ENCODE results near the gene DIS3L2. TPM values are rescaled to one million over a fixed set of nuclear protein-coding genes. Genes with fewer than 3 reads are reported as not detected.
"Not testable (repeated sequence)": the region's sequence is repeated elsewhere in the genome, so short reads cannot be mapped to it uniquely, and the experiment has no call there.

DIS3L2 gene
- total RNA-seq, 4 donors from 2014 or later: 40.6 to 105 (median 43.9) TPM

DNA sequence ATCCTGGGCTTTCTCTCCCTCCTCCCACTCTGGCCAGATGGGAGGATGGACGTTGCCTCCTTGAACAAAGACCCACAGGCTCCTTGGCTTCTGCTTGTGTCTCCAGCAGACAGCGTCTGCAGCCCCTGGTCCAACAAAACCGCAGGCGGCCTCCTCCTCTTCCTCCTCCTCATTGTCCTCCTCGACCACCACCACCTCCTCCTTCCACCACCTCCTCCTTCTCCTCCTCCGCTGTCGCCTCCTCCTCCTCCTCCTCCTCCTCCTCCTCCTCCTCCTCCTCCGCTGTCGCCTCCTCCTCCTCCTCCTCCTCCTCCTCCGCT lies 371.4 kb downstream of the DIS3L2 start:
- Histone ChIP-seq H3K4me3 (no peak overlapping the region), H3K27ac (no peak overlapping the region), H3K36me3 (peaks cover 32% of the 10 kb centered on the region), H3K27me3 (no peaks in the 10 kb centered on the region), H3K4me1 (no peaks in the 10 kb centered on the region), H3K9me3 (no peaks in the 10 kb centered on the region)
- TF ChIP-seq EP300 (IDR thresholded peaks at IDR 0.05): no peak
- TF ChIP-seq POLR2A (IDR thresholded peaks at IDR 0.05): no peak
- TF ChIP-seq, protein P1, sequence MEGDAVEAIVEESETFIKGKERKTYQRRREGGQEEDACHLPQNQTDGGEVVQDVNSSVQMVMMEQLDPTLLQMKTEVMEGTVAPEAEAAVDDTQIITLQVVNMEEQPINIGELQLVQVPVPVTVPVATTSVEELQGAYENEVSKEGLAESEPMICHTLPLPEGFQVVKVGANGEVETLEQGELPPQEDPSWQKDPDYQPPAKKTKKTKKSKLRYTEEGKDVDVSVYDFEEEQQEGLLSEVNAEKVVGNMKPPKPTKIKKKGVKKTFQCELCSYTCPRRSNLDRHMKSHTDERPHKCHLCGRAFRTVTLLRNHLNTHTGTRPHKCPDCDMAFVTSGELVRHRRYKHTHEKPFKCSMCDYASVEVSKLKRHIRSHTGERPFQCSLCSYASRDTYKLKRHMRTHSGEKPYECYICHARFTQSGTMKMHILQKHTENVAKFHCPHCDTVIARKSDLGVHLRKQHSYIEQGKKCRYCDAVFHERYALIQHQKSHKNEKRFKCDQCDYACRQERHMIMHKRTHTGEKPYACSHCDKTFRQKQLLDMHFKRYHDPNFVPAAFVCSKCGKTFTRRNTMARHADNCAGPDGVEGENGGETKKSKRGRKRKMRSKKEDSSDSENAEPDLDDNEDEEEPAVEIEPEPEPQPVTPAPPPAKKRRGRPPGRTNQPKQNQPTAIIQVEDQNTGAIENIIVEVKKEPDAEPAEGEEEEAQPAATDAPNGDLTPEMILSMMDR (IDR thresholded peaks at IDR 0.05): no peak
- TF ChIP-seq POLR2AphosphoS5 (IDR thresholded peaks at IDR 0.05): no peak
- peak in 1 of 2 donors; percentile 40 for DNase-seq (ENCODE audit: low spot score in 2 of 2)
- 89% methylated on average over 10 of the region's 10 CpGs for WGBS

DNA sequence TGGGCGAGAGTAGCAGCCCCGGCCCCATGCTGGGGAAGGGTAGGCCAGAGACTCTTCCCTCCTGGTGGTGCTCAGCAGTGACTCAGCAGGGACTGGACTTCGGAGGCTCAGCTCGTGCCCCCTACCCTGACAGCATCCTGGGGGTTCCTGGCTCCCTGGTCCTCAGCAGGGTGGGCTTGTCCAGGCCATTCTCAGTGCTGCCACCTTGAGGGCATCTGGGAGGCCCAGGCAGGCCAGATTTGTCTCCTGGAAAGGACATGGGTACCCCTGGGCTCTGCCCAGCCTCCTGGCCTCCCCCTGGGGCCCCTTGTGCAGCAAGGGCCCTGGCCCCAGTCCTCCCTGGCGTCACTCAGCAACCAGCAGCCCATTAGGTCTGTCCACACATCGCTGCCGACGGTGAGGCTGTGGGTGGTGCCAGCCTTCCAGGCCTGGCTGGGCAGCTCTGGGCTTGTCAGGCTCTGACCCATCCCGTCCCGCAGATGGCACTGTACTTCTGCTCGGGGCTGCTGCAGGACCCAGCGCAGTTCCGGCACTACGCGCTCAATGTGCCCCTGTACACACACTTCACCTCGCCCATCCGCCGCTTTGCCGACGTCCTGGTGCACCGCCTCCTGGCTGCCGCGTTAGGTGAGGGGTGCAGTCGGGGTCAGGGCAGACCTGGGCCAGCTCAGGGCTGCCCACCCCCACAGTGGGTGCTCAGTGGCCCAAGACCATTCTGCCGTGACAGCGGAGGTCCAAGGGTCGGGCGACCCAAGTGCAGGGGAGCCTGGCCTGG lies 372.0 kb downstream of the DIS3L2 start:
- Histone ChIP-seq H3K9me3 (no peaks in the 10 kb centered on the region), H3K4me3 (no peak overlapping the region), H3K27me3 (no peaks in the 10 kb centered on the region), H3K36me3 (peaks cover 32% of the 10 kb centered on the region), H3K4me1 (no peaks in the 10 kb centered on the region), H3K27ac (no peak overlapping the region)
- TF ChIP-seq POLR2A (IDR thresholded peaks at IDR 0.05): no peak
- TF ChIP-seq, protein P1 (IDR thresholded peaks at IDR 0.05): no peak
- 96% methylated on average over 14 of the region's 28 CpGs for WGBS
- peak; percentile 55 to 67 for DNase-seq (ENCODE audit: low spot score in 2 of 2)

DNA sequence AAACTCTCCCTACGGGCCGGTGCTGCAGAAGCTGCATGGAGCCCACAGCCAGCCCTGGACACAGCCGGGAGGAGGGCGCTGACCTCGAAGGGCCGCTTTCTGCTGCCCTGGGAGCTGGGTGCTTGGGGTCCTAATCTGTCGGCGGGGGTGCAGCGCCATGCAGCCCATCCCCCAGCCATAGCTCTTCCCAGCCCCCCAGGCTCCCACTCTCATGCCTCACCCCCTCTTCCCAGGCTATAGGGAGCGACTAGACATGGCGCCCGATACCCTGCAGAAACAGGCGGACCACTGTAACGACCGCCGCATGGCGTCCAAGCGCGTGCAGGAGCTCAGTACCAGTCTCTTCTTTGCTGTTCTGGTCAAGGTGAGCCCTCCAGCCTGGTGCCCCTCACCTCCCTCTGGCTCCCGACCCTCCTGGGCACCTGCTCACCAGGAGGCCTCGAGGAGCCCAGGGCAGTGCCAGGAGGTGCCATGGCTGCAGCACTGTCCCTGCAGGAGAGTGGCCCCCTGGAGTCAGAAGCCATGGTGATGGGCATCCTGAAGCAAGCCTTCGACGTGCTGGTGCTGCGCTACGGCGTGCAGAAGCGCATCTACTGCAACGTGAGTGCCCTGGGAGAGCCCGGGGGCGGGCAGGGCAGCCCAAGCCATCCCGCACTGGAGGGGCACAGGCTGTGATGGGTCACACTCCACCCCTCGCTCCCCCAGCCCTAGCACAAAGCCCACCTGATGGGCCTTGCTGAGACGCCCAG lies 372.8 kb downstream of the DIS3L2 start:
- H3K27ac ChIP-seq, H3K4me1 ChIP-seq, H3K4me3 ChIP-seq, H3K27me3 ChIP-seq, H3K9me3 ChIP-seq: not testable (repeated sequence)
- DNase-seq (ENCODE audit: low spot score in 2 of 2): peak in 1 of 2 donors; percentile 37
- H3K36me3 ChIP-seq: peaks cover 32% of the 10 kb centered on the region
- 95% methylated on average over 4 of the region's 33 CpGs for WGBS

DNA sequence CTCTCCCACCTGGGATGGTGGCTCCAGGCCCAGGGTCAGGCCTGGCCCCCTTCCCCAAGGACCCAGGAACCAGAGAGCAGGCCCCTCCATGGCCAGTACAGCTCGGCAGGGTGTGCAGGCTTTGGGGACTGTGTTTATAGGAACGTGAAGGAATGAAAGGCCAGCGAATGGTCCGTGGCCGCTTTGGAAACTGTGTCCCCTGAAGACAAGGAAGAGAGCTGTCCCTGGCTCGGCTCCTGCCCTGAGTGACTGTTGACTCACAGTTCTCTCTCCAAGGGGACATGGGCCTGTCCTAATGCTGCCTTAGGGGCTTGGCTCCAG lies 373.3 kb downstream of the DIS3L2 start:
- not testable (repeated sequence) for H3K4me1 ChIP-seq; DNase-seq (ENCODE audit: low spot score in 2 of 2)
- H3K36me3 ChIP-seq: peaks cover 32% of the 10 kb centered on the region

DNA sequence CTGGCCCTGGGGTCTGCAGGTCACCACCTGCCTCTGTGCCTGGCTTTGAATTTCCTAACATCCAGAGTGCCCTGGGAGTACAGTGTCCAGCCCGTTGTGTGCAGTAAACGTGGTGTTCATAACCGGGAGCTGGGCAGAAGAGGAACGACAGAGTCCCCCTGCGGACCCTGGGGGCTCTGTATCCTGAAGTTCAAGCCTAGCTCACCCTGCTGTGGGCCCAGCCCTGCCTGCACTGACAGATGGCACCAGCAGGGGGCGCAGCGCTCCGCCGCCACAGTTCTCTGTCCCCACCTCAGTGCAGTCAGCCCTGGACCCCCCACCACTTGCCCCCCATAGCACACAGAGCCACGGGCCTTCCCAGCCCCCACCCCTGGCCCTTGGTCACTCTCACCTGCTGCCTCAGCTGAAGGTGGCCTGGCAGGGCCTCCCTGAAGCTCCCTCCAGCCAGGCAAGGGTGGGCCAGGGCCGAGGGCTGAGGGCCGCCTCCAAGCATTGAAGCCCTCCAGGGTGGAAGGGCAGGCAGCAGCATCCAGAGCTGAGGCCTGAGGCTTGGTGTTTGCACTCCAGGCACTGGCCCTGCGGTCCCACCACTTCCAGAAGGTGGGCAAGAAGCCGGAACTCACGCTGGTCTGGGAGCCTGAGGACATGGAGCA lies 373.8 kb downstream of the DIS3L2 start:
- not testable (repeated sequence) for H3K27me3 ChIP-seq, H3K4me3 ChIP-seq, H3K27ac ChIP-seq, H3K4me1 ChIP-seq, H3K9me3 ChIP-seq
- TF ChIP-seq, protein P1 (IDR thresholded peaks at IDR 0.05): peak in 1 of 2 donors; percentile 49
- peaks cover 32% of the 10 kb centered on the region for H3K36me3 ChIP-seq
- DNase-seq (ENCODE audit: low spot score in 2 of 2): peak; percentile 41 to 48
- 58% methylated on average over 11 of the region's 15 CpGs for WGBS

More for the DNA sequence above, 373.3 kb downstream of the DIS3L2 start:
- H3K27me3 ChIP-seq, H3K27ac ChIP-seq, H3K4me3 ChIP-seq, H3K9me3 ChIP-seq: not testable (repeated sequence)
- no CpG with 5 or more reads among the region's 6 CpGs for WGBS

DNA sequence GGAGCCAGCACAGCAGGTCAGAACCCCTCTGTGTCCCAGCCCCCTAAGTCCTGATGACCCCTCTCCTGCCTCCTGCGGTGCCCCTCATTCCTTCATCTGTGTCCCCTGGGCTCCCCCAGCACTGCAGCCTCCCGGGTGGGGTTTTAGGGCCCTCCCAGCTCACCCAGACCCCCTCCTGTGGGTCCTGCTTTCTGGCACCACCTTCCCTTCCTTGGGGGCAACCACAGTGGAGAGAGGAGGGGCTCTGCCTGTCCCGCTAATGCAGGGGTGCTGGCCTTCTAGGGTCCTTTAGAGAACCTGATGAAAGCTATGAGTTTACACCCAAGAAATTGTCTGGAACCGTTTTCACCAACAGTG lies 374.3 kb downstream of the DIS3L2 start:
- H3K4me3 ChIP-seq: no peak overlapping the region
- TF ChIP-seq POLR2AphosphoS5 (IDR thresholded peaks at IDR 0.05) (no peak), POLR2A (IDR thresholded peaks at IDR 0.05) (no peak), EP300 (IDR thresholded peaks at IDR 0.05) (no peak)
- TF ChIP-seq, protein P1 (IDR thresholded peaks at IDR 0.05): no peak
- DNase-seq (ENCODE audit: low spot score in 2 of 2): peak in 1 of 2 donors; percentile 52
- no peaks in the 10 kb centered on the region for H3K27me3 ChIP-seq
- no peaks in the 10 kb centered on the region for H3K4me1 ChIP-seq
- WGBS: 88% methylated on average over 4 of the region's 4 CpGs
- H3K27ac ChIP-seq: no peak overlapping the region
- peaks cover 32% of the 10 kb centered on the region for H3K36me3 ChIP-seq
- H3K9me3 ChIP-seq: no peaks in the 10 kb centered on the region
